H9 (cell line): ENCODE measurements around the gene ANKRD49. TPM values are rescaled to one million over a fixed set of nuclear protein-coding genes. Genes with fewer than 3 reads are reported as not detected.

Experiments used
- DNase-seq: peaks from one replicate; pipeline ENCODE4 v3.0.0-alpha.2; 2017
- H2AFZ ChIP-seq: one replicate; pipeline ENCODE4 v1.6.1; 2013; ENCODE audit warnings: mild to moderate bottlenecking, low read length, control low read depth, moderate library complexity
- H2AK5ac ChIP-seq: 2 replicates; pipeline ENCODE4 v1.6.1; 2013; ENCODE audit warnings: low read length, control low read depth, mixed read lengths; ENCODE audit not compliant: insufficient read length
- H2BK120ac ChIP-seq: one replicate; pipeline ENCODE4 v1.6.1; 2013; ENCODE audit warnings: low read depth, mild to moderate bottlenecking, low read length, control low read depth, inconsistent platforms; ENCODE audit not compliant: poor library complexity, severe bottlenecking
- H2BK12ac ChIP-seq: 2 replicates; pipeline ENCODE4 v1.6.1; 2013; ENCODE audit warnings: low read length, control low read depth, mixed read lengths, low read depth; ENCODE audit not compliant: insufficient read length
- H2BK15ac ChIP-seq: 2 replicates; pipeline ENCODE4 v1.6.1; 2013; ENCODE audit warnings: low read depth, low read length, control low read depth
- H2BK20ac ChIP-seq: one replicate; pipeline ENCODE4 v1.6.1; 2013; ENCODE audit warnings: low read depth, mild to moderate bottlenecking, low read length, control low read depth, inconsistent platforms; ENCODE audit not compliant: poor library complexity, severe bottlenecking
- H2BK5ac ChIP-seq: 2 replicates; pipeline ENCODE4 v1.6.1; 2013; ENCODE audit warnings: low read length, control low read depth, mixed read lengths; ENCODE audit not compliant: insufficient read length
- H3K14ac ChIP-seq: 2 replicates; pipeline ENCODE4 v1.6.1; 2013; ENCODE audit warnings: low read length, control low read depth; ENCODE audit not compliant: insufficient read depth
- H3K18ac ChIP-seq: 2 replicates; pipeline ENCODE4 v1.6.1; 2013; ENCODE audit warnings: low read depth, mild to moderate bottlenecking, mixed read lengths, low read length, control low read depth; ENCODE audit not compliant: insufficient read length
- H3K23ac ChIP-seq: 2 replicates; pipeline ENCODE4 v1.6.1; 2013; ENCODE audit warnings: low read length, control low read depth, mixed read lengths, low read depth; ENCODE audit not compliant: insufficient read length
- H3K23me2 ChIP-seq: 2 replicates; pipeline ENCODE4 v1.6.1; 2013; ENCODE audit warnings: low read depth, mild to moderate bottlenecking, mixed read lengths, low read length, control low read depth; ENCODE audit not compliant: insufficient read length, poor library complexity, severe bottlenecking
- H3K27ac ChIP-seq: 2 replicates; pipeline ENCODE4 v1.5.1; 2013; ENCODE audit warnings: low read length, control low read depth, mixed read lengths, low read depth; ENCODE audit not compliant: insufficient read length
- H3K27me3 ChIP-seq: 2 replicates; pipeline ENCODE4 v1.6.1; 2013; ENCODE audit warnings: low read length, control low read depth, inconsistent platforms; ENCODE audit not compliant: insufficient read depth
- H3K4ac ChIP-seq: 2 replicates; pipeline ENCODE4 v1.6.1; 2013; ENCODE audit warnings: low read depth, mild to moderate bottlenecking, control low read depth, inconsistent platforms, low read length, moderate library complexity
- H3K4me1 ChIP-seq: 2 replicates; pipeline ENCODE4 v1.6.1; 2013; ENCODE audit warnings: low read length, control low read depth, inconsistent platforms; ENCODE audit not compliant: insufficient read depth
- H3K4me2 ChIP-seq: 2 replicates; pipeline ENCODE4 v1.6.1; 2013; ENCODE audit warnings: low read length, control low read depth, mixed read lengths; ENCODE audit not compliant: insufficient read length, insufficient read depth
- H3K56ac ChIP-seq: 2 replicates; pipeline ENCODE4 v1.6.1; 2013; ENCODE audit warnings: low read depth, mild to moderate bottlenecking, mixed read lengths, low read length, control low read depth; ENCODE audit not compliant: insufficient read length
- H3K79me1 ChIP-seq: 2 replicates; pipeline ENCODE4 v1.6.1; 2013; ENCODE audit warnings: low read depth, mild to moderate bottlenecking, moderate library complexity, low read length, control low read depth, inconsistent platforms; ENCODE audit not compliant: insufficient read depth, poor library complexity, severe bottlenecking
- H3K79me2 ChIP-seq: 2 replicates; pipeline ENCODE4 v1.6.1; 2013; ENCODE audit warnings: low read length, control low read depth, inconsistent platforms; ENCODE audit not compliant: insufficient read depth
- H3K9ac ChIP-seq: 2 replicates; pipeline ENCODE4 v1.6.1; 2013; ENCODE audit warnings: low read length, control low read depth, mixed read lengths; ENCODE audit not compliant: insufficient read length; ENCODE audit errors: extremely low read depth
- H3K9me3 ChIP-seq: one replicate; pipeline ENCODE4 v1.6.1; 2013; ENCODE audit warnings: low read depth, low read length, inconsistent platforms; ENCODE audit not compliant: control insufficient read depth
- H3T11ph ChIP-seq: one replicate; pipeline ENCODE4 v1.6.1; 2013; ENCODE audit warnings: mild to moderate bottlenecking, low read length, control low read depth, inconsistent platforms
- H4K20me1 ChIP-seq: one replicate; pipeline ENCODE4 v1.6.1; 2013; ENCODE audit not compliant: control insufficient read depth, insufficient read length, insufficient read depth
- H4K5ac ChIP-seq: 2 replicates; pipeline ENCODE4 v1.6.1; 2013; ENCODE audit warnings: low read depth, mild to moderate bottlenecking, mixed read lengths, low read length, control low read depth; ENCODE audit not compliant: insufficient read length
- H4K8ac ChIP-seq: replicated peaks from 2 replicates; pipeline ENCODE4 v1.6.1; 2013; ENCODE audit warnings: low read length, control low read depth, mixed read lengths, low read depth; ENCODE audit not compliant: insufficient read length
- H4K91ac ChIP-seq: 2 replicates; pipeline ENCODE4 v1.6.1; 2013; ENCODE audit warnings: low read depth, mild to moderate bottlenecking, moderate library complexity, mixed read lengths, low read length, control low read depth; ENCODE audit not compliant: insufficient read length
- H3K27ac Mint-ChIP-seq, 3 experiments: 2 replicates in 2 of 3; 3 replicates in 1 of 3; pipeline ENCODE4 v1.8.0; 2020 to 2021; ENCODE audit warnings: mixed read lengths in 3 of 3, mild to moderate bottlenecking in 1 of 3, moderate library complexity in 1 of 3
- H3K27me3 Mint-ChIP-seq: 2 replicates; pipeline ENCODE4 v1.8.0; 2021; ENCODE audit warnings: low read depth, mild to moderate bottlenecking, moderate library complexity, mixed read lengths
- H3K36me3 Mint-ChIP-seq, 3 experiments: 2 replicates in 2 of 3; 3 replicates in 1 of 3; pipeline ENCODE4 v1.8.0; 2020 to 2021; ENCODE audit warnings: low read depth in 3 of 3, mixed read lengths in 3 of 3; ENCODE audit not compliant: insufficient read depth in 1 of 3
- H3K4me1 Mint-ChIP-seq, 2 experiments: 2 replicates each; pipeline ENCODE4 v1.8.0; 2020; ENCODE audit warnings: mixed read lengths in 2 of 2
- H3K4me3 Mint-ChIP-seq, 2 experiments: 2 replicates in 1 of 2; 3 replicates in 1 of 2; pipeline ENCODE4 v1.8.0; 2020 to 2021; ENCODE audit warnings: mild to moderate bottlenecking in 2 of 2, mixed read lengths in 2 of 2, moderate library complexity in 1 of 2
- H3K9me3 Mint-ChIP-seq, 2 experiments: 2 replicates in 1 of 2; 3 replicates in 1 of 2; pipeline ENCODE4 v1.8.0; 2020; ENCODE audit warnings: mild to moderate bottlenecking in 2 of 2, mixed read lengths in 2 of 2, moderate library complexity in 1 of 2
- CTCF ChIP-seq: fragments of 200-600 bp; sonication (generic); conservative IDR thresholded peaks from 3 replicates; pipeline ENCODE4 v1.8.0; 2021; ENCODE audit warnings: antibody characterized with exemption, mild to moderate bottlenecking
- WGBS: extraction: QIAGEN DNeasy Blood & Tissue Kit; methylation state at CpG from one replicate; pipeline ENCODE4 v1.1.7; 2013; ENCODE audit warnings: missing lambda C conversion rate, low lambda C conversion rate, mixed read lengths; ENCODE audit not compliant: insufficient read length; ENCODE audit errors: extremely low coverage; 5-methylcytosine and 5-hydroxymethylcytosine counted together
- total RNA-seq: library from RNA; stranded (reverse); gene quantifications from 2 replicates; pipeline ENCODE4 v1.2.1, GENCODE V29; 2021

Gene ANKRD49
- total RNA-seq, 1 experiment from 2014 or later, result 13.8 TPM

- no peak overlapping the region for H3K18ac ChIP-seq
- H3K4me1 ChIP-seq, result no peaks in the 10 kb centered on the region
- H2AFZ ChIP-seq, result no peak overlapping the region
- no peaks in the 10 kb centered on the region for H3K27me3 ChIP-seq
- Mint-ChIP-seq H3K9me3 (no peaks in the 10 kb centered on the region), H3K4me3 (no peak overlapping the region), H3K36me3 (peaks cover 4 to 26% (median 19%) of the 10 kb centered on the region in 3 experiments; a peak in 6 of 7 replicates), H3K27ac (no peak overlapping the region), H3K4me1 (no peaks in the 10 kb centered on the region), H3K27me3 (no peaks in the 10 kb centered on the region)
- no peak overlapping the region for H2BK15ac ChIP-seq
- no peak overlapping the region for H2BK120ac ChIP-seq
- H3K79me2 ChIP-seq, result no peaks in the 10 kb centered on the region
- H4K5ac ChIP-seq, result no peak overlapping the region
- no peak overlapping the region for H3K23ac ChIP-seq
- H3K4me2 ChIP-seq, result no peak overlapping the region
- H4K20me1 ChIP-seq, result no peaks in the 10 kb centered on the region
- no peaks in the 10 kb centered on the region for H3K9me3 ChIP-seq
- H3K79me1 ChIP-seq, result no peaks in the 10 kb centered on the region
- no peak overlapping the region for H4K8ac ChIP-seq
- no peak for DNase-seq
- TF ChIP-seq CTCF, result no peak
- no peak overlapping the region for H3K56ac ChIP-seq
- no peak overlapping the region for H3T11ph ChIP-seq
- no peak overlapping the region for H3K9ac ChIP-seq
- H2AK5ac ChIP-seq, result no peak overlapping the region
- H2BK5ac ChIP-seq, result no peak overlapping the region
- no peak overlapping the region for H3K27ac ChIP-seq
- H2BK20ac ChIP-seq, result no peak overlapping the region
- H4K91ac ChIP-seq, result no peak overlapping the region
- H3K4ac ChIP-seq, result no peak overlapping the region
- no peaks in the 10 kb centered on the region for H3K23me2 ChIP-seq
- H2BK12ac ChIP-seq, result no peak overlapping the region
- no CpG with 5 or more reads among the region's 2 CpGs for WGBS
- no peak overlapping the region for H3K14ac ChIP-seq
These were observed 39.5 kb upstream of the ANKRD49 start for GRCh38 chr11:94454301-94454700.
